GM19023 (cell line): ENCODE results near the gene SLC35F1.
"Not testable (repeated sequence)": the region's sequence is repeated elsewhere in the genome, so short reads cannot be mapped to it uniquely, and the experiment has no call there.

ENCODE experiments used
- ATAC-seq: cut with Tn5 transposase; IDR thresholded peaks from one replicate; pipeline ENCODE4 v1.9.1; 2021; ENCODE audit warnings: mild to moderate bottlenecking, moderate library complexity; ENCODE audit not compliant: unreplicated experiment

SLC35F1 gene

DNA sequence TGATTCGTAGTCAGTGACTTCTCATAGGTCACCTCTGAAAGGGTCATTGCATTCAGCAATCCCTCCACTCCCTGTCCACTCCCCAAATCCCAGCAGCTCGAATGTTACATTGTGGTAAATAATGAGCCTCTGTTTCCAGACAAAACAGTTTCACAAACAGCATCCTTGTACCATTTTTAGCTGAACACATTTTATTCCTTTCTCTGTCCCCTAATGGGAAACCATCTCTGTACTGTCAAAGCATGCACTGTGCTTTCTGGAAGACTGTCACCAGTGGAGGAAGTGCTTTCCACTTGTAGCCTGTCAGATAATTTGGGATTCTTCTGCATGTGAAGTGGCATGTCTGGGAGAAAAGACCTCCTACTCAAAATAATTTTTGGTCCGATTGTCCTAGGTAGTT, 82.0 kb downstream of the SLC35F1 start:
- no peak for ATAC-seq

GRCh38 chr6:117990151-117990550, 83.1 kb downstream of the SLC35F1 start:
- no peak for ATAC-seq

DNA sequence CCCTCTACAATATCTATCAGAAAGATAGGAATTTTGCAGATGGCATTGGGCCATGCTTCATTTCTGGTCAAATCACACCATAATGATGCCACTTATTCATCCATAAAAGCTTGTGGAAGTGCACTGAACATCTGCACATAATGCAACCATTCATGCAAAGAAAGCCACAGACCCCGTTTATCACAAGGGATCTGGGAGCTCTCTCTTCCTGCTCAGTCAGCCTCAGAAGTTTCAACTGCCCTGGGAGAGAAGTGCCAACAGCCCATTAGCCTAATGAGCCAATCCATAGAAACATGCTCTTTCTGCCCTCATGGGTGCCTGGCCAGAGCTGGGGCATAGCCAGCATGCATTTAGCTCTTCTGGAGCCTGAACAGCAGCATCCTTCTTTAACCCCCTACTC, 85.8 kb downstream of the SLC35F1 start:
- no peak for ATAC-seq

GRCh38 chr6:118012944-118013343, 105.9 kb downstream of the SLC35F1 start:
- no peak for ATAC-seq

DNA sequence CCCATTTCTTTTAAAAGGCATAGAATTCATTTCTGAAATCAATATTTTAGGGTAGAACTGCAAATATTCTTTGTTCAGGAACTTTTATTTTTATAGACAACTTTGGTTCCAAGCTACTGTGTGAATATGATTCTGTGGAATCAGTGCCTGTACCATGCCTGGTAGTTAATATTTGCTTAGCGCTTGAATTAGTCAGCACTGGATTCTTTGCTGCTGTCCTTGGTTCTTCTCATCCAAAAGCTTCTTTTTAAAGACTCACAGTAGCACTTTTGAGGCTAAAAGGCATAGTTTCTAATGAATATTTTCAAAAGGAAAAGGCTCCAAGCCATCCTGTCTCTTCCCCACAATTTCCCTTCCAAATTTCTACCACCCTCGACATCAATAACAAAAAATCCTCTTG, 109.5 kb downstream of the SLC35F1 start:
- ATAC-seq, result no peak

DNA sequence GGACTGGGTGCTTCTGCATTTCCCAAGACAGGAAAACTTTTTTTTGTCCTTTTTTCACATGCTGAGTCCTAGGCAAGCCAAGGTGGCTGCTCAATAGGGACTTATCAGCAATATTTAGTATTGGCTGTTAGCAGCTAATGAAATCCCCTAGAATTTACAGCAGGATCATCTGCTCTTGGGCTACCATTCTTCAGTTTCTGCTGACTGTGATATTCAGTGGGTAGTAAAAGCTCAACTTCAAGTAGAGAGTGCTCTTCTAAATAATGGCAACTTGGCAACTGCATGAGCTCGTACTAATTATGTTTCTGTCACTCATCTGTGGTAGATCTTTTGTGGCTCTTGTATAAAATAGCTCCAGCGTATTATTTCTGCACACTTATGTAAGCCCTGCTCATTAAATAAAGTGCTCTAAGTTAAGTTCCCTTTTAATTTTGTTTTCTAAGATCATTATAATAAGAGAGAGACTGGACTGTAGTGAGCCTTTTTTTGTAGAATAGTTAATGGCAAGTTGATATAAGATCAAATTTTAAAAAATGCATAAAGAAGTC, 110.3 kb downstream of the SLC35F1 start:
- no peak for ATAC-seq

GRCh38 chr6:118023771-118024170, 116.7 kb downstream of the SLC35F1 start:
- no peak for ATAC-seq

- no peak for ATAC-seq
Observed at GRCh38 chr6:118029967-118030366, 122.9 kb downstream of the SLC35F1 start.

- not testable (repeated sequence) for ATAC-seq
Observed at GRCh38 chr6:118037479-118037878, 130.4 kb downstream of the SLC35F1 start.

DNA sequence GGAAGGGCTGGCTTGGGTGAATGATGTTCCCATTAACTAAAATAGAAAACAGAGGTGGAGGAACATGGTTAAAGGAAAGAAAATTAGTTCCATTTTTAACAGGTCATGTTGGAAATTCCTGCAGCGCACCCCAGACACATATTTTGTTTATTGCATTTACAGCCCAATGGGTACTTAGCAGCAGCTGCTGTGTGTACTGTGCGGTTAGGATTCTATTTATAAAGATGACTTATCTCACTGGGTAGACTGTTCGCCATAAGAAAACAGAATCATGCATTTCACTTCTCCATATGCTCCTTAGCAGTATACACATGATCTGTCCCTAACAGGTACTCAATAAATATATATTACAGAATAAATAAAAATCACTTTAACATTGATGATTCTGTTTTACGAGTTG, 135.8 kb downstream of the SLC35F1 start:
- ATAC-seq, result no peak

- ATAC-seq, result no peak
Observed at GRCh38 chr6:118044275-118044674, 137.2 kb downstream of the SLC35F1 start.

- no peak for ATAC-seq
Observed at GRCh38 chr6:118054082-118054481, 147.0 kb downstream of the SLC35F1 start.

DNA sequence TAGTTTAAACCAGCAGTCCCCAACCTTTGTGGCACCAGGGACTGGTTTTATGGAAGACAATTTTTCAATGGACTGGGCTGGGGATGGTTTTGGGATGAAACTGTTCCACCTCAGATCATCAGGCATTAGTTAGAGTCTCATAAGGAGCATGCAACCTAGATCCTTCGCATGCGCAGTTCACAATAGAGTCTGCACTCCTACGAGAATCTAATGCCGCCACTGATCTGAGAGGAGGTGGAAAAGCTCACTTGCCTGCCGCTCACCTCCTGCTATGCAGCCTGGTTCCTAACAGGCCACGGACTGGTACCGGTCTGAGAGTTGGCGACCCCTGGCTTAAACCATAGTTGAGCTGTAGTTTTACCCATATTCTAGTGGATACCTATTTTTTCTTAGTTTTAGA, 154.6 kb downstream of the SLC35F1 start:
- ATAC-seq, result no peak

DNA sequence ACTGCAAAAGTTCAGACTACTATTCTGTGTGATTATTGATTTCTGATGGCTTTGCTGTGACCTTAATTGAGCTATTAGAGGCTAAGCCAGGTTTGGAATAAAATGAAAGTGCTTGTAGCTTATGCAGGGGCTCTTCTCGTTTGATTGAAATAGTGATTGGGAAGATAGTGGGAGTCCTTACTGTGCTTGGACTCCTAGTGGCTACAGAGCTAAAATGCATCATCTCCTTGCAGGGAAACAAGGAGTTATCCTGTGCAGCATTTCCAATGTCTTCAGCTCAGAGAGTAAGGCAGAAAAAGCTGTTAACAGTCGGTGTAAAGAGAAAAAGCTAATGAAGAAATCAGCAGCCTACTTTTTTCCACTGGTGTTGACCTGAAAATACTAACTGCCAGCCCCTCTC, 173.5 kb downstream of the SLC35F1 start:
- ATAC-seq, result no peak

GRCh38 chr6:118083711-118084110, 176.6 kb downstream of the SLC35F1 start:
- ATAC-seq, result no peak

GRCh38 chr6:118085665-118086064, 178.6 kb downstream of the SLC35F1 start:
- no peak for ATAC-seq

DNA sequence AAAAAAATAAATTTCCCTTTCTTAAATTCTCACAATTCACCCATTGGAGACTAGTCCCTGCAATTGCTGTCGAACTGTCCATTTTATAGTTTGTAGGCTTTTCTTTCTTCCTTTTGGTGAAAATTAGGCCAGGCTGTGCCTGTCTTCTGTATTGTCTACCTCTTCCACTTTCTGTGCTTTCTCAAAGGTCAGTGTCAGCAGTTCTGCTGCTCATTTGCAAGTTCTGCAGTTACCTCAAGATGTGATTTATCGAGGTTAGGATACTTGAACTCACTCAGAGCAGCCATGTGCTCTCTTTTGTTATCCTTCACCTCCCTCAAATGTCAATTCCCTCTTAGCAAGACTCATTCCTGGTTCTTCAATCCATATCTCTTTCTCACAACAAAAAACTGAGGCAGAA, 179.1 kb downstream of the SLC35F1 start:
- no peak for ATAC-seq

DNA sequence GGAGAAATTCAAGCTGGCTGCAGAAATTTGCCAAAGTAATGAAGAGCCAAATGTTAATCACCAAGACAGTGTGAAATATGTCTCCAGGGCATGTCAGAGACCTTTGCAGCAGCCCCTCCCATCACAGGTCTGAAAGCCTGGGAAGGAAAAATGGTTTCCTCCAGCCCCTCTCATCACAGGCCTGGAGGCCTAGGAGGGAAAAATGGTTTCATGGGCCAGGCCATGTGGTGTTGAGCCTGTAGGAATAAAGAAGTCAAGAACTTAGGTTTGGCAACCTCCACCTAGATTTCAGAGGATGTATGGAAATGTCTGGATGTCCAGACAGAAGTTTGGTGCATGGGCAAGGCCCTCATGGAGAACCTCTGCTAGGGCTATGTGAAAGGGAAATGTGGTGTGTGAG, 185.0 kb downstream of the SLC35F1 start:
- no peak for ATAC-seq

- no peak for ATAC-seq
Observed at GRCh38 chr6:118097576-118097975, 190.5 kb downstream of the SLC35F1 start.

GRCh38 chr6:118100717-118101116, 193.7 kb downstream of the SLC35F1 start:
- ATAC-seq, result no peak

- no peak for ATAC-seq
Observed at GRCh38 chr6:118101220-118101619, 194.2 kb downstream of the SLC35F1 start.

DNA sequence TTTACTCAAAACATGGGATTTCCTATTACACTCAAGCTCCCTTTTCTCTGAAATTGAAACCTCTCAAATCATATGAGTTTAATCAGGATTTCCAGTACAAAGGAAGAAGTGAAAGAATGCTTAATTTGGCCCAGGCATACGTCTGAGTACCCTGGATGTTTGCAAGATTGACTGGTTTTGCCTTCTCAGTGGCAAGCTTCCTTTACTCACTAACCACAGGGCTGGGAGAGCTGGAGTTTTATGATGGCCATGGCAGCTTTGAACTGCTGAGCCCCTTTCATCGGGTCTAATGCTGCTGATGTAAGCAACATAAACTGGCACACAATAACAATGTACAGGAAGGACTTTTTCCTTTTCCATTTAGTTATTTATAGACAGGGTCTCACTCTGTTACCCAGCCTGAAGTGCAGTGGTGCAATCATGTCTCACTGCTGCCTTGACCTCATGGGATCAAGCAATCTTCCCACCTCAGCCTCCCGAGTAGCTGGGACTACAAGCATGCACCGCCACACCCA, 194.8 kb downstream of the SLC35F1 start:
- no peak for ATAC-seq

DNA sequence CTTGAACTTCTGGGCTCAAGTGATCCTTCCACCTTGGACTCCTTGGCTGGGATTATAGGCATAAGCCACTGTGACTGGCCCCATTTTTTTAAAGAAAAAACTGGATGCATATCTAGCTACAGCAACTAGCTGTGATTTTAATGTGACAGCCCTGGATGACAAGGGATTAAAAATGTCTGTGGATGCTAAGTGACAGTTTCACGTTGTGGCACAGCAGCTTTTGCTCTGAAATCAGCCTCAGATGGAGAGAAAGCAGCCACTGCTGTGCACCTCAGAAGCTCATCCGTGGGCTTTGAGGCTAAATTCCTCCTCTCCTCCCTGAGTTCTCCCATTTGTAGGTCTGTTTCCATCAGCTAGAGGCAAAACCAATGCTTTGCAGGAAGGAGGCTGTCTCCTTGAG, 195.3 kb downstream of the SLC35F1 start:
- ATAC-seq, result no peak
